ENCODE measurements around the gene CORO2A. TPM values are rescaled to one million over a fixed set of nuclear protein-coding genes. Genes with fewer than 3 reads are reported as not detected.
A peak's percentile ranks its signal among the peaks of the same experiment; 100 is the strongest.

Gene CORO2A
- total and polyA plus RNA-seq, 2 of the 13 experiments (the other 11 are each of a cell fraction or from before 2014, with no cell fraction given) = 14.4 to 15.3 TPM

DNA sequence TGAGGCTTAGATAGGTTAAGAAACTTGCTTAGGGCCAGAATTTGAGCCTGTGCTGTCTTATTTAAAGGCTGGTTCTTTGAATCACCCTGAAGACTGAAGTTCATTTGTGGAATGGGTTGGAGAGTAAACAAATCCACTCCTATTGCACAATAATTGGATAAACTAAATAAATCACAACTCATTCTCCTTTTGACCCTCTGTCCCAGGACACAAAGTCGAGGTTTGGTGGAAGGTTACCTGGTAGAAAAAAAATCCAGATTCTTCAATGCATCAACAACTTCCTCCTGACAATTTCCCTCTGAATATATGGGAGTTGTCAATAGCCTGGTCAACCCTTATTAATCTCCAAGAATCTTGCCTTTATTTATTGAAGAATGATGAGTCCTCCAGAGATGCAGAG is 34.1 kb upstream of the CORO2A start (continued):
- TF ChIP-seq RCOR2 (CRISPR knock-in tag; IDR thresholded peaks at IDR 0.05) (peak; percentile 67; the same call in 1 of the 2 replicates), ZBTB7B (CRISPR knock-in tag; IDR thresholded peaks at IDR 0.05) (0 out of 2 replicates have a peak, but pooled peaks have one; percentile 10), GABPB1 (CRISPR knock-in tag; IDR thresholded peaks at IDR 0.05) (0 out of 2 replicates have a peak, but pooled peaks have one; percentile 3), SETDB1 (CRISPR knock-in tag; IDR thresholded peaks at IDR 0.05; ENCODE audit: borderline replicate concordance) (no peak), ZNF331 (CRISPR knock-in tag; IDR thresholded peaks at IDR 0.05) (peak; percentile 30; the same call in 1 of the 2 replicates)
- TF ChIP-seq, protein P1, sequence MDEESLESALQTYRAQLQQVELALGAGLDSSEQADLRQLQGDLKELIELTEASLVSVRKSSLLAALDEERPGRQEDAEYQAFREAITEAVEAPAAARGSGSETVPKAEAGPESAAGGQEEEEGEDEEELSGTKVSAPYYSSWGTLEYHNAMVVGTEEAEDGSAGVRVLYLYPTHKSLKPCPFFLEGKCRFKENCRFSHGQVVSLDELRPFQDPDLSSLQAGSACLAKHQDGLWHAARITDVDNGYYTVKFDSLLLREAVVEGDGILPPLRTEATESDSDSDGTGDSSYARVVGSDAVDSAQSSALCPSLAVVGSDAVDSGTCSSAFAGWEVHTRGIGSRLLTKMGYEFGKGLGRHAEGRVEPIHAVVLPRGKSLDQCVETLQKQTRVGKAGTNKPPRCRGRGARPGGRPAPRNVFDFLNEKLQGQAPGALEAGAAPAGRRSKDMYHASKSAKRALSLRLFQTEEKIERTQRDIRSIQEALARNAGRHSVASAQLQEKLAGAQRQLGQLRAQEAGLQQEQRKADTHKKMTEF (CRISPR knock-in tag; IDR thresholded peaks at IDR 0.05) = 0 out of 2 replicates have a peak, but pooled peaks have one; percentile 25

GRCh38 chr9:98225015-98225442 is 32.6 kb upstream of the CORO2A start:
- Histone ChIP-seq H3K4me2 (ENCODE audit: low read depth, low read length) (0 out of 2 replicates have a peak overlapping the region, but pooled peaks have one; percentile 5), H3K4me3 (replicated peaks in 1 of 3; ENCODE audit: insufficient read depth in 1 of 3, low read depth in 2 of 3, low read length in 3 of 3) (no peak overlapping the region), H4K20me1 (ENCODE audit: insufficient read depth, low read length) (no peaks in the 10 kb centered on the region), H3K4me1 (ENCODE audit: insufficient read depth, low read length) (peaks cover 77% of the 10 kb centered on the region), H3K27ac (ENCODE audit: extremely low read length, insufficient read depth, low read length) (no peak overlapping the region), H3K9ac (ENCODE audit: insufficient read depth, low read depth, low read length) (no peak overlapping the region), H2AFZ (ENCODE audit: low read length) (no peak overlapping the region), H3K9me3 (ENCODE audit: low read length) (no peaks in the 10 kb centered on the region), H3K79me2 (ENCODE audit: insufficient read depth, low read length) (no peaks in the 10 kb centered on the region), H3K27me3 (ENCODE audit: control insufficient read depth in 1 of 2, insufficient read depth in 2 of 2, low read length in 2 of 2) (no peaks in the 10 kb centered on the region), H3K36me3 (replicated peaks in 1 of 2; ENCODE audit: control insufficient read depth in 1 of 2, insufficient read depth in 2 of 2, low read length in 2 of 2) (no peaks in the 10 kb centered on the region)
- in situ Hi-C loops (cut with HindIII; ENCODE audit: extremely low pct_ligation_motif_present, low pct_unique_long_range_greater_than_20kb) = no loop called here
- no peak for DNase-seq (ENCODE audit: low spot score)
- 80% methylated on average over 5 of the region's 6 CpGs for WGBS (ENCODE audit: low lambda C conversion rate)
- ChIA-PET CTCF (ENCODE audit: low intra/inter-chr PET ratio, low total read pairs) (no interaction called here), POLR2A (interaction anchor here (0.6 kb wide), 1 partner anchor 169 kb away, joined by 3 read pairs; the partner anchor contains the start of gene NANS)
- no peak for FAIRE-seq
- BruUV-seq (replicated peaks) = no TSS peak
- intact Hi-C loops (cut with micrococcal nuclease; ENCODE audit: unreplicated experiment) = no loop called here
- ATAC-seq = 0 out of 3 replicates have a peak, but pooled peaks have one; percentile 13
- TF ChIP-seq PAX8 (CRISPR knock-in tag; IDR thresholded peaks at IDR 0.05; ENCODE audit: borderline replicate concordance) (no peak), RAD51 (IDR thresholded peaks at IDR 0.05; ENCODE audit: borderline replicate concordance) (no peak), ZNF468 (CRISPR knock-in tag; IDR thresholded peaks at IDR 0.05) (no peak), SMAD1 (CRISPR knock-in tag; IDR thresholded peaks at IDR 0.05; ENCODE audit: borderline replicate concordance, low read depth) (no peak)
- TF ChIP-seq, protein P2, sequence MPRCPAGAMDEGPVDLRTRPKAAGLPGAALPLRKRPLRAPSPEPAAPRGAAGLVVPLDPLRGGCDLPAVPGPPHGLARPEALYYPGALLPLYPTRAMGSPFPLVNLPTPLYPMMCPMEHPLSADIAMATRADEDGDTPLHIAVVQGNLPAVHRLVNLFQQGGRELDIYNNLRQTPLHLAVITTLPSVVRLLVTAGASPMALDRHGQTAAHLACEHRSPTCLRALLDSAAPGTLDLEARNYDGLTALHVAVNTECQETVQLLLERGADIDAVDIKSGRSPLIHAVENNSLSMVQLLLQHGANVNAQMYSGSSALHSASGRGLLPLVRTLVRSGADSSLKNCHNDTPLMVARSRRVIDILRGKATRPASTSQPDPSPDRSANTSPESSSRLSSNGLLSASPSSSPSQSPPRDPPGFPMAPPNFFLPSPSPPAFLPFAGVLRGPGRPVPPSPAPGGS (CRISPR knock-in tag; IDR thresholded peaks at IDR 0.05) = no peak
- TF ChIP-seq, protein P3, sequence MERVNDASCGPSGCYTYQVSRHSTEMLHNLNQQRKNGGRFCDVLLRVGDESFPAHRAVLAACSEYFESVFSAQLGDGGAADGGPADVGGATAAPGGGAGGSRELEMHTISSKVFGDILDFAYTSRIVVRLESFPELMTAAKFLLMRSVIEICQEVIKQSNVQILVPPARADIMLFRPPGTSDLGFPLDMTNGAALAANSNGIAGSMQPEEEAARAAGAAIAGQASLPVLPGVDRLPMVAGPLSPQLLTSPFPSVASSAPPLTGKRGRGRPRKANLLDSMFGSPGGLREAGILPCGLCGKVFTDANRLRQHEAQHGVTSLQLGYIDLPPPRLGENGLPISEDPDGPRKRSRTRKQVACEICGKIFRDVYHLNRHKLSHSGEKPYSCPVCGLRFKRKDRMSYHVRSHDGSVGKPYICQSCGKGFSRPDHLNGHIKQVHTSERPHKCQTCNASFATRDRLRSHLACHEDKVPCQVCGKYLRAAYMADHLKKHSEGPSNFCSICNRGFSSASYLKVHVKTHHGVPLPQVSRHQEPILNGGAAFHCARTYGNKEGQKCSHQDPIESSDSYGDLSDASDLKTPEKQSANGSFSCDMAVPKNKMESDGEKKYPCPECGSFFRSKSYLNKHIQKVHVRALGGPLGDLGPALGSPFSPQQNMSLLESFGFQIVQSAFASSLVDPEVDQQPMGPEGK (CRISPR knock-in tag; IDR thresholded peaks at IDR 0.05) = no peak
- TF ChIP-seq, protein P4, sequence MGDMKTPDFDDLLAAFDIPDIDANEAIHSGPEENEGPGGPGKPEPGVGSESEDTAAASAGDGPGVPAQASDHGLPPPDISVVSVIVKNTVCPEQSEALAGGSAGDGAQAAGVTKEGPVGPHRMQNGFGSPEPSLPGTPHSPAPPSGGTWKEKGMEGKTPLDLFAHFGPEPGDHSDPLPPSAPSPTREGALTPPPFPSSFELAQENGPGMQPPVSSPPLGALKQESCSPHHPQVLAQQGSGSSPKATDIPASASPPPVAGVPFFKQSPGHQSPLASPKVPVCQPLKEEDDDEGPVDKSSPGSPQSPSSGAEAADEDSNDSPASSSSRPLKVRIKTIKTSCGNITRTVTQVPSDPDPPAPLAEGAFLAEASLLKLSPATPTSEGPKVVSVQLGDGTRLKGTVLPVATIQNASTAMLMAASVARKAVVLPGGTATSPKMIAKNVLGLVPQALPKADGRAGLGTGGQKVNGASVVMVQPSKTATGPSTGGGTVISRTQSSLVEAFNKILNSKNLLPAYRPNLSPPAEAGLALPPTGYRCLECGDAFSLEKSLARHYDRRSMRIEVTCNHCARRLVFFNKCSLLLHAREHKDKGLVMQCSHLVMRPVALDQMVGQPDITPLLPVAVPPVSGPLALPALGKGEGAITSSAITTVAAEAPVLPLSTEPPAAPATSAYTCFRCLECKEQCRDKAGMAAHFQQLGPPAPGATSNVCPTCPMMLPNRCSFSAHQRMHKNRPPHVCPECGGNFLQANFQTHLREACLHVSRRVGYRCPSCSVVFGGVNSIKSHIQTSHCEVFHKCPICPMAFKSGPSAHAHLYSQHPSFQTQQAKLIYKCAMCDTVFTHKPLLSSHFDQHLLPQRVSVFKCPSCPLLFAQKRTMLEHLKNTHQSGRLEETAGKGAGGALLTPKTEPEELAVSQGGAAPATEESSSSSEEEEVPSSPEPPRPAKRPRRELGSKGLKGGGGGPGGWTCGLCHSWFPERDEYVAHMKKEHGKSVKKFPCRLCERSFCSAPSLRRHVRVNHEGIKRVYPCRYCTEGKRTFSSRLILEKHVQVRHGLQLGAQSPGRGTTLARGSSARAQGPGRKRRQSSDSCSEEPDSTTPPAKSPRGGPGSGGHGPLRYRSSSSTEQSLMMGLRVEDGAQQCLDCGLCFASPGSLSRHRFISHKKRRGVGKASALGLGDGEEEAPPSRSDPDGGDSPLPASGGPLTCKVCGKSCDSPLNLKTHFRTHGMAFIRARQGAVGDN (CRISPR knock-in tag; IDR thresholded peaks at IDR 0.05) = peak; percentile 50; the same call in 1 of the 2 replicates

Measured in HepG2 (cell line).